ENCODE measurements around the gene CEP112. TPM values are rescaled to one million over a fixed set of nuclear protein-coding genes. Genes with fewer than 3 reads are reported as not detected.
A peak's percentile ranks its signal among the peaks of the same experiment; 100 is the strongest.

The CEP112 gene
- total RNA-seq, 1 donor from 2014 or later, result 26.3 TPM

DNA sequence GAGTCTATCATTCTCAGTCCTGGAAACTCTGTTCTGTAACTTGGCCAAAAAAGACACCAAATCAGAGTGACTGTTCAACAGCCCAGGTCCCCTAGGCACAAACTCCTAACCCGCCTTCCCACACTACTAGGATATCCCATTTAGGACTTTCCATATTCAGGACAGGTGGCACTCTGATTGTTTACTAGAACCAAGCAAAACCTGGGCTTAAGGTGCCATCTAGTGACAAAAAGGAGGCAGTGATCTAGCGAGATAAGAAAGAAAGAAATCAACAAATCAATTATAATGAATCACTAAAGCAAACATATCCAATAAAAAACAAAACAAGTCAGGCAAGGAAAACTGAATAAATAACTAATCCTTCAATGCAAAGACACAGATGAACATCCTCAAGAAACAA, 203.9 kb downstream of the CEP112 start:
- Mint-ChIP-seq H3K36me3 (ENCODE audit: low read depth, unreplicated experiment) (peaks cover 8% of the 10 kb centered on the region), H3K9me3 (ENCODE audit: unreplicated experiment) (no peaks in the 10 kb centered on the region), H3K27ac (ENCODE audit: unreplicated experiment) (peak overlapping the region; percentile 59), H3K4me1 (ENCODE audit: unreplicated experiment) (peaks cover 8% of the 10 kb centered on the region), H3K27me3 (ENCODE audit: unreplicated experiment) (peaks cover 3% of the 10 kb centered on the region), H3K4me3 (ENCODE audit: unreplicated experiment) (no peak overlapping the region)
- DNase-seq (ENCODE audit: low spot score), result peak; percentile 28
- TF ChIP-seq, protein P1, sequence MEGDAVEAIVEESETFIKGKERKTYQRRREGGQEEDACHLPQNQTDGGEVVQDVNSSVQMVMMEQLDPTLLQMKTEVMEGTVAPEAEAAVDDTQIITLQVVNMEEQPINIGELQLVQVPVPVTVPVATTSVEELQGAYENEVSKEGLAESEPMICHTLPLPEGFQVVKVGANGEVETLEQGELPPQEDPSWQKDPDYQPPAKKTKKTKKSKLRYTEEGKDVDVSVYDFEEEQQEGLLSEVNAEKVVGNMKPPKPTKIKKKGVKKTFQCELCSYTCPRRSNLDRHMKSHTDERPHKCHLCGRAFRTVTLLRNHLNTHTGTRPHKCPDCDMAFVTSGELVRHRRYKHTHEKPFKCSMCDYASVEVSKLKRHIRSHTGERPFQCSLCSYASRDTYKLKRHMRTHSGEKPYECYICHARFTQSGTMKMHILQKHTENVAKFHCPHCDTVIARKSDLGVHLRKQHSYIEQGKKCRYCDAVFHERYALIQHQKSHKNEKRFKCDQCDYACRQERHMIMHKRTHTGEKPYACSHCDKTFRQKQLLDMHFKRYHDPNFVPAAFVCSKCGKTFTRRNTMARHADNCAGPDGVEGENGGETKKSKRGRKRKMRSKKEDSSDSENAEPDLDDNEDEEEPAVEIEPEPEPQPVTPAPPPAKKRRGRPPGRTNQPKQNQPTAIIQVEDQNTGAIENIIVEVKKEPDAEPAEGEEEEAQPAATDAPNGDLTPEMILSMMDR (IDR thresholded peaks at IDR 0.05; ENCODE audit: unreplicated experiment), result peak; percentile 53

DNA sequence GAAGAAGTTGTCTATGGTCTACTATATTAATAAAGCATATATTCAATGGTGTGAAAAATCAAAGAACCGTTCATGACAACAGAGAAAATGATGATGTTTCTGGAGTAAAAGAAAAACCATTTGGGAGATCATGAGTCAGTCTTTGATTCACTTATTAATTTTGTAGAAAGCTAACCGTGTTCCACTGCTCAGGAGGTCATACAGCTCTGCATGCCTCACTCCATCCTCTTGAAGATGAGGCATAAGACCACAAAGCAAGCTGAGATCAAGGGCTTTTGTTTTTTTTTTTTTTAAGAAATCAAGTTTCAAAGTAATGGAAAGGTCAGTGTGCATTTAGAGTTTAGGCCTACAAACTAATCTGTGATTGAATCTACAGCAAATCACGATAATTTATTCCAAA, 206.4 kb downstream of the CEP112 start:
- no peak overlapping the region for H3K4me3 Mint-ChIP-seq (ENCODE audit: unreplicated experiment)
- no peak overlapping the region for H3K27ac Mint-ChIP-seq (ENCODE audit: unreplicated experiment)
- H3K36me3 Mint-ChIP-seq (ENCODE audit: low read depth, unreplicated experiment), result peaks cover 8% of the 10 kb centered on the region
- TF ChIP-seq, protein P1 (IDR thresholded peaks at IDR 0.05; ENCODE audit: unreplicated experiment), result no peak
- no peaks in the 10 kb centered on the region for H3K27me3 Mint-ChIP-seq (ENCODE audit: unreplicated experiment)
- H3K9me3 Mint-ChIP-seq (ENCODE audit: unreplicated experiment), result no peaks in the 10 kb centered on the region
- DNase-seq (ENCODE audit: low spot score), result no peak
- peaks cover 8% of the 10 kb centered on the region for H3K4me1 Mint-ChIP-seq (ENCODE audit: unreplicated experiment)

DNA sequence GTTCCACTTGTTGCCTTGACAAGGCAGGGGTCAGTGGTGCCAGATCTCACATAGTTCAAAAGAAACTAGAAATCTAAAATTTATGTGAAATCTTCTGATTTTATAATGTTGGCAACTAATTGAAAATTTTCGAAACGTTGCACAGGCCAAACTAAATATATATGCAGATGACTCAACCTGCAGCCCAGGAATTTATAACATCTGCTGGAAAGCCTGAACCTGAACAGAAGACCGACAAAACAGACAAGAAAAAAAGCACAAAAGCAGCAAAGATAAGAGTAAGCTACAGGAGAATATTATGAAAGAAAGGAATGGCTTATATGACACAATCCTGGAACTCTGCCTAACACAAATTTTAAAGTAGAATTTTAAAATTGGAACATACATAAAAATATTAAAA, 207.6 kb downstream of the CEP112 start:
- H3K9me3 Mint-ChIP-seq (ENCODE audit: unreplicated experiment), result no peaks in the 10 kb centered on the region
- TF ChIP-seq, protein P1 (IDR thresholded peaks at IDR 0.05; ENCODE audit: unreplicated experiment), result no peak
- H3K27ac Mint-ChIP-seq (ENCODE audit: unreplicated experiment), result no peak overlapping the region
- no peak for DNase-seq (ENCODE audit: low spot score)
- peaks cover 8% of the 10 kb centered on the region for H3K4me1 Mint-ChIP-seq (ENCODE audit: unreplicated experiment)
- H3K4me3 Mint-ChIP-seq (ENCODE audit: unreplicated experiment), result no peak overlapping the region
- peaks cover 8% of the 10 kb centered on the region for H3K36me3 Mint-ChIP-seq (ENCODE audit: low read depth, unreplicated experiment)
- H3K27me3 Mint-ChIP-seq (ENCODE audit: unreplicated experiment), result no peaks in the 10 kb centered on the region

DNA sequence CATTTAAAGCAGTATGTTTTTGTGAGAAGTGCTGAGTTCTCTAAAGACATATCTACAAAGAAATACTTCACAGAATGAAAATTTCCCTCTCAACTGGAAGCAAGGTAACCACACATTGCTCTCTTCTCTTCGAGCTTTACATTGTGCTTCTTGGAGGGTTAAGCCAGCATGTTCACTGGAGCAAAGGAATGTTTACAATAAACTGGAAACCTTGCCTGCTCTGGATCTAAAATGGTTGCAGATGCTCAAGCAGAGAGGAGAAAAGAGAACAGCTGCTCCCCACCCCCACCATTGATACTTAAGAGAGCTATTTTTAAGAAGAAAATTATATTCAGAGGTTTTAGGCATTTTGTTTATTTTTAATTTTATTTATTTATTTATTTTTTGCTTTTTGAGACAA, 213.1 kb downstream of the CEP112 start:
- DNase-seq (ENCODE audit: low spot score), result no peak
- Mint-ChIP-seq H3K4me3 (ENCODE audit: unreplicated experiment) (no peak overlapping the region), H3K36me3 (ENCODE audit: low read depth, unreplicated experiment) (no peaks in the 10 kb centered on the region), H3K9me3 (ENCODE audit: unreplicated experiment) (no peaks in the 10 kb centered on the region), H3K27me3 (ENCODE audit: unreplicated experiment) (no peaks in the 10 kb centered on the region), H3K27ac (ENCODE audit: unreplicated experiment) (no peak overlapping the region), H3K4me1 (ENCODE audit: unreplicated experiment) (no peaks in the 10 kb centered on the region)
- TF ChIP-seq, protein P1 (IDR thresholded peaks at IDR 0.05; ENCODE audit: unreplicated experiment), result no peak

DNA sequence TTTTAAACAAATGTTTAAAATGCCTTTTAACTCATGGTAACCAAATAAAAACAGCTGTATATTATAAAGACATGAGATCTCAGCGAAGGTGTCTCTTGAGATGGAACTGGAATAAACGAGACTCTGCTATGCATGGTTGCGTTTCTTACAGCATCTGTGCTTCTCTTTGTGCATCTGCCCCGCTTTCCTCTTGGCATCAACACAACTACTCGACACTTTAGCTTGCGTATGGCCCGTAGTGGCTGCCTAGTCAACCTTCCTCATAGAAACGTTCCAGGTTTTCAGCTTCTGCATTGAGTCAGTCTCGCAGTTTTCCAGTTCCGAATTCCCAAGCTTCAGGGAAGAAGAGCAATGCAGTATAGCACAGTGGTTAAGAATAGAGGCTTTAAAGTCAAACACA, 214.9 kb downstream of the CEP112 start:
- H3K4me3 Mint-ChIP-seq (ENCODE audit: unreplicated experiment), result no peak overlapping the region
- H3K36me3 Mint-ChIP-seq (ENCODE audit: low read depth, unreplicated experiment), result no peaks in the 10 kb centered on the region
- no peaks in the 10 kb centered on the region for H3K27me3 Mint-ChIP-seq (ENCODE audit: unreplicated experiment)
- TF ChIP-seq, protein P1 (IDR thresholded peaks at IDR 0.05; ENCODE audit: unreplicated experiment), result no peak
- no peak overlapping the region for H3K27ac Mint-ChIP-seq (ENCODE audit: unreplicated experiment)
- no peaks in the 10 kb centered on the region for H3K4me1 Mint-ChIP-seq (ENCODE audit: unreplicated experiment)
- no peaks in the 10 kb centered on the region for H3K9me3 Mint-ChIP-seq (ENCODE audit: unreplicated experiment)
- DNase-seq (ENCODE audit: low spot score), result no peak
